NCI-H524 treated with DMSO at 0.1 percent for 48 hours (cell line): ENCODE measurements around the gene SLC6A8.
"Not testable (repeated sequence)": the region's sequence is repeated elsewhere in the genome, so short reads cannot be mapped to it uniquely, and the experiment has no call there.

Experiments used
- DNase-seq: peaks from one replicate; lab custom pipeline; 2025; lab: John Stamatoyannopoulos, UW

The SLC6A8 gene

GRCh38 chrX:153672531-153673427 lies 14.9 kb upstream of the SLC6A8 start:
- no peak for DNase-seq

DNA sequence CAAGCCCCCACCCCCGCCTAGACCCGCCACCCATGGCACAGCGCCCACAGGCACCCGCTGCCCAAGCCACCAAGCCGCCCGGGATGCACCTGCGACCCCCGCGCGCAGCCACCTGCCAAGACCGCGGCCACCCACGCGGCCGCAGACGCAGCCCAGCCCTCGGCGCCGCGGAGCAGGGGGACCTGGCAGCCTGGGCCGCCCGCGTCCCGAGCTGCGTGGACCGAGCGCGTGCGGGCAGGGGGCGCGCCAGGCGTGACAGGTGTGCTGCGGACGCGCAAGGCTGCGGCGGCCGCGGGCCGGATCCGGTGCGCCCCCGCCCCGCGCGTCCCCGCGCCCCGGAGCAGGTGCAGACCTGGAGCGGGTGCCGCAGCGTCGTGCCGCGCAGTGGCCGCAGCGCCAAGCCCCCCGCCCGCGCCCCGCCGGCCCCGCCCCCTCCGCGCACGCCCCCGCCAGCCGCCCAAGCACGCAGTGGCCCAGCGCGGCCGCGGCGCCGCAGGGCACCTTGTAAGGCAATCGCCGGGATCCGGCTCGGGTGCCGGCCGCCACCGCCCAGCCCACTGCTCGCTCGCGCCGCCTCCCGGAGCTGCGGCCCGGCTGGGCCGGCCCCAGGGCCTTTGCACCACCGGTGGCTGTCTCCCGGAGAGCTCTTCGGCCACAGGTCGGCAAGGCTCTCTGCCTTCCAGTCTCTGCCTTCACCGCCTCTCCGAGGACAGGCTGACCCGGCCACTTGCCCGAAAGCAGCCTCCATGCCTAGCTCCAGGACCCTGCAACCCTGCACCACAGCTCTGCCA lies 14.1 kb upstream of the SLC6A8 start, which contains the start of gene PNCK:
TSS of gene PNCK (minus strand) at position 386 of the 791 bp plus-strand sequence. CDS start 737 bp downstream, outside the sequence.
- no peak for DNase-seq

DNA sequence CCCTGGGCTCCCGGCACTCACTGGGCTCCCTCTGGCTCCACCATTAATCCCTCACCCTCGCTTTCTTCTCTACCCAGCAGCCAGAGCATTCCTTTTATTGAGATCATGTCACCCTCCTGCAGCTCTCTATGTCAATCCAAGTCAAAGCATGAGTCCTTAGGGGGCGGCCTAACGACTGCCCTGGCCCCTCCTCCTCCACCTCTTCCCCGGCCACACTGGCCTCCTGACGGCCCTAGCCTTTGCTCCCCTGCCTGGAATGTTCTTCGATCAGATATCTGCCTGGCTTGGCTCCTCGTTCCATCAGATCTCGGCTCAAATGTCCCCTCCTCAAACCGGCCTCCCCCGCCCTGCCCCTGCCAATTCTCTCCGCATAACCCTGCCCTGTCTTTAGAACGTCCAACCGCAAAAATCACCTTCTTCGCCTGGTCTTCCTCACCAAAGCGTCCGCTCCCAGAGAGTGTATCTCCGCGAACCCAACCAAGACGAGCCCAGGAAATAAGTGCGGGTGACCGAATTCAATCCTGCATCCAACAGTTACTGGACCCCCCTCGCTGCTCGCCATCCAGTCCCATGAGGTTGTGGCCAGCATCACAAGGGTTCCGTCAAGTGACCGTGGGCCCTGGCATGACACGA lies 13.4 kb upstream of the SLC6A8 start:
- no peak for DNase-seq

- no peak for DNase-seq
Observed at GRCh38 chrX:153681175-153681574, 6.6 kb upstream of the SLC6A8 start.

GRCh38 chrX:153683486-153683885 lies 4.2 kb upstream of the SLC6A8 start:
- not testable (repeated sequence) for DNase-seq

DNA sequence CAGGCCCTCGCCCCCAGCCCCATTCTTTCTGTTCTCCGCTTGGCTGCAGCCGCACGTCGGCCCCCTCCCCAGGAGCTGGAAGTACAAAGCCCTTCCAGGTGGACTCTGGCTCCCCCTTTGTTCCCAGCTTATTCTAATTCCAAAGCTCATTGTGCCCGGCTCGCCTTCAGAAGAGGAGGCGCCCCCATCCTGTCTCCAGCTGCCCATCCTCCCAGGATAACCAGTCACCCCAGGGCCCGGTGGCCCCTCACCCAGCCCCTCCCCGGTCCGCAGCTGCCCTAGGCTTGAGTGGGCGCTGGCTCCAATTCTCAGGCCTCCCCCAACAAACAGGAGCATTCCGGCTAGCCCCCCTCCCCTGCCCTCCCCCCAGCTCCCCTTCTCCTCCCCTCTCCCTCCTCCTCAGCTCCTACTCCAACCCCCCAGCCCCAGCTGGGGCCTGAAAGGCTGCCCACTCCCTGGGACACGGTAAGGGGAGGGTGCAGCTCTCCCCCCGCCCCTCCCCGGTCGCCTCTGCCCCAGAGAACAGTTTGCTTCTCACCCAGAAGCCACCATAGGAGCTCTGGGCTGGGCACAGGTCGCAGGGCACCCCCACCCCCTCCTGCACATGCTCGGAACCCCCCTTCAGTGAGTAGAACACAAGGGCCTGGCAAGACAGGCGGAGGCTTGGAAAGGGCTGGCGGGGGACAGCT lies 3.1 kb upstream of the SLC6A8 start:
- DNase-seq = no peak

- DNase-seq = no peak
Observed at GRCh38 chrX:153685156-153685536, 2.6 kb upstream of the SLC6A8 start.

DNA sequence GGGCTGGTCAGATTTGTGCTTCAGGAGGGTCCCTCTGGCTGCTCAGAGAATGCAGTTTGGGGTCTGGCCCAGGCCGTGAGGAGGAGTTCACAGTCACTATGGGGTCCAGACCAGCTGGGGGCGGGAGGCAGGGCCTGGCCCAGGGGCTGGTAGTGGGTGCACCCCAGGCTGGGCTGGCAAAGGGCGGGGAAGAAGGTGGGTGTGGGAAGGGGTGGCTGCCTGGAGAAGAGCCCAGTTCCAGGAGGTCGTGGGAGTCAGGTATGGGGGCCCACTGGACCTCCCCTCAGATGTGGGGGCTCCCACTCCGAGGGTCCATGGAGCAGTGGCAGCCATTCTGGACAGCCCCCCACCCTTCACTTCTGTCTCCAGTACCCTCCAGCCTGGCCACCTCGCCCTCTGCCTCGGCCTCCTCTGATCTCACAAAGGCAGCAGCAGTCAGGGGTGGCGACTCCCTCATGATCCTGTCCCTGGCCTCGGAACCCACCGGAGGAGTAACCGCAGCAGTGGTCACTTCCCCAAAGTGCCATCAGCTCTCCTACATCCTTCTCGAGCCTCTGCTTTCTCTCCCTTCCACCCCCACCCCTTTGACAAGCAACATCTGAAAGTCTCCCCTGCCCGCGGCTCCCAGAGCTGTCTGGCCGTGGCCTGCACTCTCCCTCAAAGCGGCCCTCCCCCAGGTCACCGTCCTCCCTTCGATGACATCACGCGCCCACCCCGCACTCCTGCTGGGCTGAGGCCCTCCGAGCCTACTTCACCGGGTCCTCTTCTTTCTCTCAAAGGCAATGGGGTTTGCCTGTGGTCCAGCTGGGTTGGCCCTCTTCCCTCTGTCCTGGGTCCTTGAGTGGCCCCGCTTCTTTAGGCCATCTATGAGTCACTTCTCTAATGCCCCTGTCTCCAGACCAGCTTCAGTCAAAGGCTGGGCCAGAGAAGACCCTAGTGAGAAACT lies 1.7 kb upstream of the SLC6A8 start:
- DNase-seq = no peak

DNA sequence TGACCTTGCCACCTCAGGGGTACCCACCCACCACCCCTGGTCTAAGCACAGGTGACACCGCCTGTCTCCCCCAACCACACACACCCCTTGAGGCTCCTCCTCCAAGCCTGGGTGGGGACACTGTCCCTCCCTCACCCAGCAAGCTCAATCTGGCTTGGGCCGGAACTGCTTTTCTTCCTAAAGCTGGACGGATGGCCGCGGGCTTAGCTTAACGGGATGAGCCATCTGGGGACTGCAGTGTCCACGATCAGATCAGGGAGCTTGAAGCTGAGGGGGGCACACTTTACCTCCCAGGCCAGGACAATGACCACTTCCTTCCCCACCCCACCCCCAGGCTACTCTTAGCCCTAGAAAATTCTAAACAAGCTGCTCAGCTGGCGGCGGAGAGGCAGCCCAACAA lies 1.0 kb upstream of the SLC6A8 start:
- no peak for DNase-seq

DNA sequence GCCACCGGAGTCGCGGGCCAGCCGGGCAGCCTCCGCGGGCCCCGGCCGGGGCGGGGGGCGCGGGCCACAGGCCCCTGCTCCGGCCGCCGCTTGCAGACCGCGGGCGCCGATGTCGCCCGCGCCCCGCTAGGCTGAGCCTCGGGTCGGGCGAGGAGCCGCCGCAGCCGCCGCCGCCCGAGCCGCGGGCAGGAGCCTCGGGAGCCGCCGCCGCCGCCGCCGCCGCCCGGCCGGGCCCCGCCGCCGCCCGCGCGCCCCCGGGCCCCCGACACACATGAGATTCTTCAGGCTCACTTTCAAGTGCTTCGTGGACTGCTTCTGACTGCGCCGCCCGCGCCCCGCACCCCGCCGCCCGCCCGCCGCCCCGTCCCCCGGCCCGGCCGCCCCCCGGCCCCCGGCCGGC lies 345 bp downstream of the SLC6A8 start:
- DNase-seq = no peak

DNA sequence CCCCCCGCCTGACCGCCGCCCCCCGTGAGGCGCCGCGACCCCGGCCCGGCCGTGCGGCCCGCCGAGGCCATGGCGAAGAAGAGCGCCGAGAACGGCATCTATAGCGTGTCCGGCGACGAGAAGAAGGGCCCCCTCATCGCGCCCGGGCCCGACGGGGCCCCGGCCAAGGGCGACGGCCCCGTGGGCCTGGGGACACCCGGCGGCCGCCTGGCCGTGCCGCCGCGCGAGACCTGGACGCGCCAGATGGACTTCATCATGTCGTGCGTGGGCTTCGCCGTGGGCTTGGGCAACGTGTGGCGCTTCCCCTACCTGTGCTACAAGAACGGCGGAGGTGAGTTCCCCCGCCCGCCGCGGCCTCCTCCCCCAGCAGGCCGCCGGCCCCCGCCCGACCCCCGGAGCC lies 780 bp downstream of the SLC6A8 start:
- no peak for DNase-seq

- DNase-seq = no peak
Observed at GRCh38 chrX:153688911-153689590, 1.3 kb downstream of the SLC6A8 start.

- DNase-seq = no peak
Observed at GRCh38 chrX:153689654-153690465, 2.1 kb downstream of the SLC6A8 start.

DNA sequence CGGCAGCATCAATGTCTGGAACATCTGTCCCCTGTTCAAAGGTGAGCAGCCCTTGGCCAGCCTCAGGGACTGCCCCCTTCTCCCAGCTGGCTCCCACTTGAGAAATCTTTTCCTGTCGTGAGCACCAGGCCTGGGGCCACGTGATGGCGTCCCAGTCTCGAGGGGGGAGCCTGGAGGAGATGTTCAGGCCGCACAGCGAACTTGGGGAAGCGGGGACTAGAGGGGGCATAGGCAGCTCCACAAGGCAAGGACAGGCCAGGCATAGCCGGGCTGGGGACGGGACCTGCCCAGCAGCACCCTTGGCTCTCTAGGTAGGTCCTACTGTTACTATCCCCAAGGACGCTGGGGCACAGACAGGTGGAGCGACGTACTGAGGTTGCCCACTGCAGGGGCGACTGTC lies 2.7 kb downstream of the SLC6A8 start:
- DNase-seq = no peak

DNA sequence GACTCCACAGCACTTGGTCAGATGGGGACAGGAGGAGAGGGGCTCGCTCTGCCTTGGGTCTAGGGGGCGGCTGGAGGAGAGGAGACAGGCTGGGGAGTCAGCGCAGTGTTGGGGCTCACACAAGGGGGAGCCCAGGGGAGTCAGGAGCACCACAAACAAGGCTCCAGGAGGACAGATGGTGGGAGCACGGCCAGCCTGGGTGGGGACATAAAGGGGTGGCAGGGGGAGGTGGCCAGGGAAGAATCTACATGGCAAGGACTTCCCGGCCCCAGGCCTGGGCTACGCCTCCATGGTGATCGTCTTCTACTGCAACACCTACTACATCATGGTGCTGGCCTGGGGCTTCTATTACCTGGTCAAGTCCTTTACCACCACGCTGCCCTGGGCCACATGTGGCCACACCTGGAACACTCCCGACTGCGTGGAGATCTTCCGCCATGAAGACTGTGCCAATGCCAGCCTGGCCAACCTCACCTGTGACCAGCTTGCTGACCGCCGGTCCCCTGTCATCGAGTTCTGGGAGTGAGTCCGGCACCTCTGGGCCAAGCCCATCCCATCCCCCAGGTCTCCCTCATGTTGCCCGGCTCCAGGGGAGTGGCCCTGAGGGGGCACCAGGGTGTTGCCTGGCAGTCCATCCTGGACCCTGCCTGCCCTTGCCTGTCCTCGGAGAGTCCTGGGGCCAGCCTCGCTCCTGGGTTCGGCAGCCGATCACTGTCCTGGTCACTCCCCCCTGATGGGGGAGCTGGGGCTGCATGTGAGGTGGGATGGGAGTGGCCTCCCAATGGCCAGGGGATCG lies 3.5 kb downstream of the SLC6A8 start:
- DNase-seq = not testable (repeated sequence)

DNA sequence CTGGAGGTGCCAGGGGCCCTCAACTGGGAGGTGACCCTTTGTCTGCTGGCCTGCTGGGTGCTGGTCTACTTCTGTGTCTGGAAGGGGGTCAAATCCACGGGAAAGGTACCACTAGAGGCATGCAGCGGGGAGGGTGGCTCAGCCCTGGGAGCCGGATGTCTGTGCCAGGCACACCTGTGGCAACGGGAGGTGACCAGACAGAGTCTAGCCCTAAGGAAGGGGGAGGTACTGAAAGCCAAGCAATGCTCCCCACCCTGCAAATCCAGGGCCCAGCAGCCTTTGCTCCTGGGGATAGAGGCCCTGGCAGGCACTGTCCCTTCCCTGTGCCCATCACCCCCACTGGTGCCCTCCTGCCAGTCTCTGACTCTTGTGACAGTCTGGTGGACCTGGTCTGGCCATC lies 4.3 kb downstream of the SLC6A8 start:
- no peak for DNase-seq

- DNase-seq = no peak
Observed at GRCh38 chrX:153692611-153693156, 5.0 kb downstream of the SLC6A8 start.
